NCI-H1105 treated with DMSO at 0.1 percent for 48 hours (cell line): ENCODE results near the gene EPHA5.

ENCODE experiments used
- DNase-seq: peaks from one replicate; lab custom pipeline; 2025; lab: John Stamatoyannopoulos, UW

Gene EPHA5

GRCh38 chr4:65624651-65625050, 45.6 kb downstream of the EPHA5 start:
- no peak for DNase-seq

DNA sequence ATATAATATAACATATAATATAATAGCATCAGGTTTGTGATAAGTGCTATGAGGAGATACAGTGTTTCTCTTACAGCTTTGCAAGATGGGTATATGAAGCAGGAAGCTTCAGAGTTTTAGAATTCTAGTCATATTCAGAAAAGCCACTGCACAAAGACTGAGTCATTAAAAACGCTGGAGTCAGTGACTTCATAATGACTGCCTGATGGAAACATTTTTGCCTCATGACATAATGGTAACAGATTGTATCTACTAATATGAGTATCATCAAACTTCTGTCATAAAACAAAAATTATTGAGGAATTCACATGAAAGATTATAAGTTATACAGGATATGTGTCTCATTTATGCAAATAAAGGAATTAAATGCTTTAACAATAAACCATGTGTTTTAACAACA, 46.8 kb downstream of the EPHA5 start:
- DNase-seq = no peak

DNA sequence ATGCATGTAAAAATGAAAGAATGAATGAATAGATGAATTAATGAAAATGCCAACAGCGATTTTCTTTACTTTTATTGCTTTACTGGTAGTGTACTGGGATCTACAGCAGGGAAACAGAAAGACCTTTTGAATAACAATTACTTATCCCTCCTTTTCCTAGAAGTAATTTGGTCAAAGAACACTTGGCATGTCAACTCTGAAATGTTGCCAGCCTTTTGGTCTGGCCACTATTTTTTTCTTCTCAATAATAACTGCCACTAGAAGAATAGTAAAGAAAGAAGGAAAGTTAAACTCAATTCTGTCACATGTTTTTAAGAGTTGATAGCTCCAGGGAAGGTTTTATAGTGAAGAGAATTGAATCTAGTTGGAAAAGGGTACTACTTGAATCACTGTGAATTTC, 52.9 kb downstream of the EPHA5 start:
- DNase-seq = no peak

GRCh38 chr4:65604515-65604914, 65.8 kb downstream of the EPHA5 start:
- no peak for DNase-seq

DNA sequence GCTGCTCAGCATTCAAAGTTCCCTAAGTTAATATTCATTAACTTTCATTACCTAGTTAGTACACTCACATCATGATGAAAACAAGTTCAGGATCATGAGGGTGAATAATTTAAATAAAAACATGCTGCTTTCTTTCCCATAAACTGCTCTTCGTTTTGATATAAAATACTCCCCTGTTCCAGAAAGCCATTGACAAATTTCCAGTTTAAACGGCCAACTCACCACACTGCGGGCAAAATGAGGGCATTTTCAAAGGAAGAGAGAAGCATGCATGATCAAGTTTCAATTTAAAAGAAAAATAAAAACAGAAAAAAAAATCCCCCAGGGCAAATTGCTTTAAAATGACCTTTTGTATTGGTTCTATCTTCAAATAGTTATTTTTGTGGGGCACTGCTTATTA, 69.6 kb downstream of the EPHA5 start:
- no peak for DNase-seq

DNA sequence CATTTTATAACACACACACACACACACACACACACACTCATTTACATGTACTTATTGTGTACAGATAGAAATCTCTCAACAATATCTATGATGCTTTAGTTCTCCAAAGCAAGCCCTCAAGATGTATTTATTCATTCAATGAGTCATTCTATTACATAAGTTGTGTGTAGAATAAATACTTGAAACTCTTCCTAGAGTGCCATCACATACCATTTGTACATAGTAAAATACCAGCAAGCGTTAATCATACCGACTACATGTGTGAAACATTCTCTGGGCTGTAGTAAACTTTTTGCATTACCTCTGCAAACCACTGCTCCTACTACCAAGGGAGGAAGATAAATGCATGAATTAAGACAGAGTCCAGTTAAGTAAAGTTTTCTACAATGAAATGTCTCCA, 70.9 kb downstream of the EPHA5 start:
- no peak for DNase-seq

- DNase-seq = no peak
Measured at GRCh38 chr4:65597697-65598096, 72.6 kb downstream of the EPHA5 start.

GRCh38 chr4:65592089-65592488, 78.2 kb downstream of the EPHA5 start:
- no peak for DNase-seq

DNA sequence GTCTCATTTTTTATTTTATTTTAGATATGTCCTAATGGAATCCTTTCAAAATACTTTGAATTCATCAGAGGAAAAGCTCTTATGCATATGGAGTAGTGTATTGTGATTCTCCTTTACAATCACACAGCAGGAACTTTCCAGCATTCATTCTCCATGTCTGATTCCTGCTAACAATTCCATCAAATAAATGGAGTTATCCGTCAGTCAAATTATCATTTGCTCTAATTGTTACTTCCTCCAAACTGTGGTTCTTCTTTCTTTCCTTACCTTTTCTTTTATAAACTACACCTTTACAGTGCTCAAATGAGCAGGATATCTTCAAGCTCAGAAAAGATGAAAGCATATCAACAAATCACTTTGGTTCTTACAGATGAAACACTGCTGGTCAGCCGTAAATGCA, 80.4 kb downstream of the EPHA5 start:
- DNase-seq = no peak

DNA sequence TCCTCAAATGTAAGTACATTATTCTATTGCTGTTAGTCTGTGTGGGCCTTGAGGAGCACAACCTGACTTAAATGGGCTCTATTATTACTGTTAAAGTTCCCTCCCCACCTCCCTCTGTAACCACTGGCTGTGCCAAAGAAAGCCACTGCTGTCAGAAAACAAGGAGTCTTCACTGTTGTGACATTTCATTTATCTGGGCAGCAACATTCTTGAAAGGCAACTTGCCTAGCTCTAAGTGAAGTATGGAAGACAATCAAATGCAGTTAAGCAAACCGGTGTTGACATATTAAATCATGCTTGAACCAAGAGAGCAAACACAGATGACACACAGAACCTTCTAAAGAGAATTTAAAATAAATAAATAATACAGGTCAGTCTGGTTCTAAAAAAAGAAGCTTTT, 81.0 kb downstream of the EPHA5 start:
- DNase-seq = no peak

DNA sequence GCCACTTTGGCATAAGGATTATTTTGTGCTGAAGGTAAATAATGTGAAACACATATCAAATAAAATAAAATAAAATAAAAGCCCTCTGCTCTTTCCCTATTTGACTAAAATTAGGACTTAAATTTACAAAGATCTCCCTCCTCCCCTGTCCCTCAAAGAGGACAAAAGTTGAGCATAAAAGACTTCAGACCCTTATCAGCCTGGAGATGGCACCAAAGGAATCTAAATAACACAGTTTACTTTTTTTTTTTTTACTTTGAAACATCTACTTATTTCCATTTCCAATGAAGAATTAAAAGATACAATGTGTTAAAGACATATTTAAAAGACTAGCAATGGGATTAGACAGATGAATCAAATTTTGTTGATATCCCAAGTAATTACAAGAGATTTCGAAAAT, 89.7 kb downstream of the EPHA5 start:
- DNase-seq = no peak

DNA sequence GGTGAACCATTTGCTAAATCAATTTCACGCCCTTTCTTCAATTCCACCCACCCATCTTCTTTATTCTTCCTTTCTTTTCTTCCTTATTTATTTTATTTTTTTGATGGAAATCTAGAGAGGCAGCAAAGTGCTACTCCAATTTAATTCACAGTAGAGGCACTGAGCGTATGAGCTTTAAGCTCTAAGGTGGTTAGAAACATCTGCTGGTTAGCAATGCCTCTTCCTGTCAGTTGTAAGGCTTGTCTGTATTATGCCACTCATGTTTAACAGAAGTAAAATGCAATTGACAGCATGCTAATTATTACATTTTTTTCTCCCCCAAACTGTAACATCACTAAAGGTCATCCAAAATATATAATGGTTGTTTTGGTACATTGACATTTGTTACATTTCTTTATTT, 103.8 kb downstream of the EPHA5 start:
- no peak for DNase-seq

DNA sequence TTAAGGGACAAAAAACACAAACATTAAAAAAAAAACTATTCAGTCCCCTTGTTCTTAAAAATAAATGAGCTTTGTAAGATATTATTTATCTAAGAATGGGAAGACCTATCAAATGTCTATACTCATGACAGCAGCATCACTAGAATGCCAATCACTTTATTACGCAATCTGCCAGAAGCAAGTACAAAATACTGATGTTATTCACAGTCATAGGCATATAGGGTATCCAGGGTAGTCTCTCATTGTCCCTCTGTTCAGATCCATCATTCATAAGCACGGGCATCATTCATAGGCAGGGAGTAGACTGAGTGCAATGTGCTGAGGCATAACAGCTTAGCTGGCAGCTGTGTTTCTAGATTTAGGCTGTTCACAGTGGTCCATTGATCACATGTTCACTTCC, 109.1 kb downstream of the EPHA5 start:
- DNase-seq = no peak

GRCh38 chr4:65559270-65559669, 111.0 kb downstream of the EPHA5 start:
- no peak for DNase-seq

DNA sequence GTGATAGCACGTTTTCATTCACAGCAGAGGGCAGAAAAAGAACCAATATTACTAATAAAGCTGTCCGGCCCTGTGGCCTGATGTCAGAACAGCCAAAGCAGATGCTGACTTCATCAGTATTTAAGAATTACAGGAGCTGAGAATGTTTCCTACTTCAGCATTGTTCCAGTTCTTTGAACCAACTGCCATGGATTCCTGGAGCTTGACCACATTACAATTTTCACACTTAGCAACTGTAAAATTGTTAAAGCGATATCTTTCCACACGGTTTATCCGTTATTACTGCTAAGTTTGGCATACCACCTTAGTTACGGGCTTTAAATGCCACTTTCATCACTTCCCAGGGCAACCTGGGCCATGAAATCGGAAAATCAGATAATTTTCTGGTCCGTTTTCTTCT, 118.2 kb downstream of the EPHA5 start:
- DNase-seq = no peak

DNA sequence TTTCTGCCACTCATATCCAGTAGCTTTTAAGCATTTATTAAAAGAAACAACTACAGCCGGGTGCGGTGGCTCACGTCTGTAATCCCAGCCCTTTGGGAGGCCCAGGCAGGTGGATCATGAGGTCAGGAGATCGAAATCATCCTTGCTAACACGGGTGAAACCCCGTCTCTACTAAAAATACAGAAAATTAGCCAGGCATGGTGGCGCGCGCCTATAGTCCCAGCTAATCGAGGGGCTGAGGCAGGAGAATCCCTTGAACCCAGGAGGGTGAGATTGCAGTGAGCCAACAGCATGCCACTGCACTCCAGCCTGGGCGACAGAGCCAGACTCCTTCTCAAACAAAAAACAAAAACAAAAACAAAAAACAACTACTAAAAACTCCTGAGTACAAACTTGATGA, 119.8 kb downstream of the EPHA5 start:
- DNase-seq = no peak

- DNase-seq = no peak
Measured at GRCh38 chr4:65546882-65547416, 123.3 kb downstream of the EPHA5 start.

DNA sequence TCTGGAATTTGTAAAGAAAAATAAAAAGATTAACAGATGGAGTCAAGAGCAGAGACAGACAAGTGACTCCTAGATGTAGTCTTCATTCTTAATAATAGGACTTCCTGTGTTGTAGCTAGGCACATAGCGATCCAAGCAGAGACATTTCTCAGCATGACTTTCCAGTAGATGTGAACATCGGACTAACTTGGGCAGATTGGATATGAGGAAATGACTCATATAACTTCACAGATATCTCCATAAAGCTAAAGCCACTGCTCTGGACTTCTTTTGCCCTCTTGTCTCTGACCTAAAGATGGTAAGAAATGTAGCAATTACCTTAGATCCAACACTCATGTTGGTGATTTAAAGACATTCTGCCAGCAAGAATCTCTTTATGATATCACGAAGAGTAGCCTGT, 131.7 kb downstream of the EPHA5 start:
- no peak for DNase-seq

DNA sequence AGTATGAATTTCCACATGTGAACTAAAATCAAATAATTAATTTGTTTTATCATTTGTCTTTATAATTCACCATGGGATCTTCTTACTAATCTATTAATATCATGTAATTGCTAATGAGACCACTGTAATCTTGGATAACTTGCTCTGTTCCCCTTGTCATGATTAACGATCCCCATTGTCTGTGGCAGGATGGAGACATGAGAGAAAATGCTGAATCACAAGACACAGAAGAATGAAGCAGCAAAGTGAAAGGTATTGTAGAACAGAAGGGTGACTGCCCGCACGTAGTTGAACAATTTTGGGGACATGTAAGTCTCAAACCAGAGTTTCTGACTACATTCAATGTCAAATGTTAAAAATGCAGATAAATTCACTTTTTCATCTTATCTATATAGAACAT, 135.2 kb downstream of the EPHA5 start:
- DNase-seq = no peak

- DNase-seq = no peak
Measured at GRCh38 chr4:65521666-65522065, 148.6 kb downstream of the EPHA5 start.

- no peak for DNase-seq
Measured at GRCh38 chr4:65515646-65516045, 154.6 kb downstream of the EPHA5 start.

DNA sequence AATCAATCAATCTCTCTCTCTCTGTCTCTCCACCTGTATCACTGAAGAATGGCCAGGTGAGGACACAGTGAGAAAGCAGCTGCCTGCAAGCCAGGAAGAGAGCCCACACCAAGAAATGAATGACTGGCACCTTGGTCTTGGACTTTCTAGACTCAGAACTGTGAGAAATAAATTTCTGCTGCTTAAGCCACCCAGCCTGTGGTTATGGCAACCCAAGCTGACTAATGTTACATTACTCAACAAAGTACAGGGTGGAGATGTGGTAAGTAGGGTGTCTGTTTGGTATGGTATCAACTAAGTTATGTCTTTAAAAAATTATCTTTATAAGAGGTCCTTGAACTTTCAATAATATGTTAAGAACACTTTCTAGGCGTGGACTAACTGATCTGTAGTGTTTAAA, 159.3 kb downstream of the EPHA5 start:
- no peak for DNase-seq

DNA sequence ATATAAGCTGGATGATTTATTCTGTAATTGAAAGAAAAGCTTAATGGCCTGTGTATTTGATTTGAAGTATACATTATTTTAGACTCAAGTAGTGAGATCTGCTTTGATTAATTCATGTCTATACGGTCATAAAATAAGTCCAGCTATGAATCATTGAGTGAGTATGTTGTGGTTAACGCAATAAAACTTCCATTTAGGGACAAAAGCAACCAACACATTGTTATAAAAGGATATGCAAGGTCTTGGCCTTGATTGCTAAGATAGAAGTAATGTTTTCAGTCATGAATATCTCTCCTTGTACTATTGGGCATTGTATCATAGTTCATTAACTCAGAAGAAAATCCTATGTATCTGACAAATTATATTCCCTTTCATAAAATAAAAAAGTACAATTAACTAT, 162.1 kb downstream of the EPHA5 start:
- no peak for DNase-seq

GRCh38 chr4:65502131-65502701, 168.1 kb downstream of the EPHA5 start:
- no peak for DNase-seq

DNA sequence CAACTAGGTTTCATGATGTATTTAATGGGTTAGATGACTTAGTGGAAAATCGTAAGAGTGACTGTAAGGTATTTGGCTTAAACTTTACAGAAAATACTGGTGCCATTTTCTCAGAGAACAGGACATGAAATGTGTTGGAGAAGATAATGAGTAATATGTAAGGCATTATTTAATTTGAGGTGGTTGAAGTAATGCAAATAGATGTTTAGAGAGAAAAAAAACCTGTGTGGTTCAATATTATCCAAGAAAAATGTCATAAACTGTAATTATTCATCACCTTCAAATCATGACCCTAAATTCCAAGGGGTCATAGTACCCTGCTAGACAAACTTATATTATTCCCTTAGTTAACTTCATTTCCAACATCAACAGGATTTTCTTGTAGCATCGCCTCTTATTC, 171.7 kb downstream of the EPHA5 start:
- DNase-seq = no peak
